H1 (cell line): ENCODE results near the gene HRH1. TPM values are rescaled to one million over a fixed set of nuclear protein-coding genes. Genes with fewer than 3 reads are reported as not detected.

Experiments
- CTCF ChIA-PET: fragments of 300-600 bp; sonication (Branson Sonifier 250); formaldehyde crosslinking; loops from one replicate; lab custom pipeline; 2021; ENCODE audit not compliant: partially characterized antibody; lab: Charles Lee
- POLR2A ChIA-PET: fragments of 300-600 bp; sonication (Branson Sonifier 250); formaldehyde crosslinking; loops from one replicate; lab custom pipeline; 2021; ENCODE audit warnings: inconsistent platforms; ENCODE audit not compliant: partially characterized antibody; lab: Charles Lee
- DNase-seq, 2 experiments: peaks; one replicate each; pipeline versions ENCODE4 v3.0.0 to v3.0.0-alpha.2; 2010 to 2022; ENCODE audit warnings: low spot score in 2 of 2, low read depth in 1 of 2, mixed read lengths in 1 of 2
- FAIRE-seq: peaks from 2 replicates; lab custom pipeline; 2011; peaks lifted over from hg19 to GRCh38; lab: Jason Lieb, UNC
- H2AFZ ChIP-seq: 2 replicates; pipeline ENCODE4 v1.8.1; 2012; ENCODE audit warnings: low read length, inconsistent platforms
- H2AK5ac ChIP-seq: 2 replicates; pipeline ENCODE4 v1.6.1; 2013; ENCODE audit warnings: low read depth, low read length
- H2BK120ac ChIP-seq: replicated peaks from 2 replicates; pipeline ENCODE3; 2013; ENCODE audit warnings: low read depth, low read length, inconsistent platforms
- H2BK12ac ChIP-seq: 2 replicates; pipeline ENCODE4 v1.6.1; 2013; ENCODE audit warnings: low read depth, low read length
- H2BK15ac ChIP-seq: 2 replicates; pipeline ENCODE4 v1.6.1; 2013; ENCODE audit warnings: low read length
- H2BK20ac ChIP-seq: 2 replicates; pipeline ENCODE4 v1.6.1; 2013; ENCODE audit warnings: low read length
- H2BK5ac ChIP-seq: 2 replicates; pipeline ENCODE4 v1.6.1; 2013; ENCODE audit warnings: low read depth, low read length
- H3K14ac ChIP-seq: 2 replicates; pipeline ENCODE4 v1.6.1; 2013; ENCODE audit warnings: inconsistent platforms; ENCODE audit not compliant: insufficient read length
- H3K18ac ChIP-seq: 2 replicates; pipeline ENCODE4 v1.6.1; 2013; ENCODE audit warnings: low read length; ENCODE audit errors: extremely low read depth
- H3K23ac ChIP-seq: 2 replicates; pipeline ENCODE4 v1.6.1; 2013; ENCODE audit warnings: inconsistent platforms; ENCODE audit not compliant: insufficient read length
- H3K23me2 ChIP-seq: 2 replicates; pipeline ENCODE4 v1.6.1; 2013; ENCODE audit warnings: low read depth, low read length
- H3K27ac ChIP-seq: 2 replicates; pipeline ENCODE4 v1.6.1; 2011; ENCODE audit warnings: low read depth, low read length, inconsistent platforms
- H3K27me3 ChIP-seq, 4 experiments: replicated peaks in 1 of 4; 1 replicate in 1 of 4; 2 replicates in 3 of 4; pipeline versions ENCODE4 v1.6.1 to v1.8.1; 2011 to 2013; ENCODE audit warnings: low read length in 3 of 4, mild to moderate bottlenecking in 3 of 4, inconsistent platforms in 2 of 4, mixed read lengths in 2 of 4, moderate library complexity in 1 of 4; ENCODE audit not compliant: control insufficient read depth in 3 of 4, insufficient read depth in 3 of 4; ENCODE audit errors: extremely low read depth in 1 of 4
- H3K36me3 ChIP-seq, 4 experiments: 2 replicates each; pipeline versions ENCODE4 v1.6.1 to v1.8.1; 2011 to 2013; ENCODE audit warnings: mild to moderate bottlenecking in 4 of 4, low read length in 3 of 4, moderate library complexity in 2 of 4, control low read depth in 1 of 4, inconsistent platforms in 1 of 4; ENCODE audit not compliant: insufficient read depth in 4 of 4, control insufficient read depth in 2 of 4
- H3K4ac ChIP-seq: replicated peaks from 2 replicates; pipeline ENCODE3; 2013; ENCODE audit warnings: low read length, low read depth, mixed read lengths, inconsistent platforms; ENCODE audit not compliant: insufficient read length
- H3K4me1 ChIP-seq, 4 experiments: replicated peaks in 1 of 4; 1 replicate in 1 of 4; 2 replicates in 3 of 4; pipeline versions ENCODE4 v1.6.1 to v1.8.1; 2011 to 2013; ENCODE audit warnings: low read length in 3 of 4, inconsistent platforms in 2 of 4, mixed read lengths in 1 of 4; ENCODE audit not compliant: insufficient read depth in 4 of 4, control insufficient read depth in 3 of 4
- H3K4me2 ChIP-seq, 2 experiments: 2 replicates each; pipeline versions ENCODE4 v1.6.1 to v1.8.1; 2011 to 2013; ENCODE audit warnings: low read depth in 2 of 2, low read length in 2 of 2, control low read depth in 1 of 2, inconsistent platforms in 1 of 2, mild to moderate bottlenecking in 1 of 2; ENCODE audit not compliant: insufficient read depth in 1 of 2
- H3K4me3 ChIP-seq, 4 experiments: fragments of 200-600, 300-600 bp in 1 of 4; sonication (generic), shearing (Covaris generic), sonication (Bioruptor Twin) in 1 of 4; 2 replicates each; pipeline versions ENCODE4 v1.5.1 to v1.8.1; 2011 to 2016; ENCODE audit warnings: low read length in 4 of 4, low read depth in 3 of 4, control low read depth in 2 of 4, inconsistent platforms in 2 of 4, mild to moderate bottlenecking in 2 of 4, mixed read lengths in 1 of 4, moderate library complexity in 1 of 4; ENCODE audit not compliant: insufficient read depth in 2 of 4; ENCODE audit errors: extremely low read depth in 1 of 4
- H3K56ac ChIP-seq: replicated peaks from 2 replicates; pipeline ENCODE3; 2013; ENCODE audit warnings: low read depth, mild to moderate bottlenecking, mixed read lengths, low read length, inconsistent platforms; ENCODE audit not compliant: insufficient read length
- H3K79me1 ChIP-seq: 2 replicates; pipeline ENCODE4 v1.6.1; 2013; ENCODE audit warnings: low read depth, low read length, control low read depth
- H3K79me2 ChIP-seq, 2 experiments: 2 replicates each; pipeline versions ENCODE4 v1.6.1 to v1.8.1; 2012 to 2013; ENCODE audit warnings: low read length in 2 of 2, mild to moderate bottlenecking in 2 of 2, inconsistent platforms in 1 of 2; ENCODE audit not compliant: insufficient read depth in 2 of 2, control insufficient read depth in 1 of 2
- H3K9ac ChIP-seq, 4 experiments: replicated peaks in 1 of 4; 1 replicate in 1 of 4; 2 replicates in 3 of 4; pipeline versions ENCODE4 v1.6.1 to v1.8.1; 2011 to 2013; ENCODE audit warnings: low read depth in 3 of 4, low read length in 3 of 4, control low read depth in 2 of 4, mild to moderate bottlenecking in 2 of 4, moderate library complexity in 2 of 4, inconsistent platforms in 1 of 4; ENCODE audit errors: extremely low read depth in 1 of 4
- H3K9me3 ChIP-seq, 2 experiments: 2 replicates each; pipeline versions ENCODE4 v1.6.1 to v1.8.1; 2012 to 2013; ENCODE audit warnings: mild to moderate bottlenecking in 2 of 2, moderate library complexity in 2 of 2, control low read depth in 1 of 2, inconsistent platforms in 1 of 2, low read depth in 1 of 2, low read length in 1 of 2, mixed read lengths in 1 of 2; ENCODE audit not compliant: insufficient read depth in 2 of 2
- H4K20me1 ChIP-seq, 2 experiments: replicated peaks in 1 of 2; 2 replicates each; pipeline versions ENCODE3 to v1.8.1; 2011 to 2013; ENCODE audit warnings: inconsistent platforms in 2 of 2, low read length in 2 of 2, mild to moderate bottlenecking in 1 of 2; ENCODE audit not compliant: insufficient read depth in 2 of 2, control insufficient read depth in 1 of 2
- H4K5ac ChIP-seq: 2 replicates; pipeline ENCODE4 v1.6.1; 2013; ENCODE audit warnings: low read length, low read depth, mixed read lengths, inconsistent platforms; ENCODE audit not compliant: insufficient read length
- H4K8ac ChIP-seq: 2 replicates; pipeline ENCODE4 v1.8.0; 2013; ENCODE audit warnings: mild to moderate bottlenecking, moderate library complexity, low read length, inconsistent platforms; ENCODE audit not compliant: insufficient read depth; ENCODE audit errors: extremely low read depth
- H4K91ac ChIP-seq: replicated peaks from 2 replicates; pipeline ENCODE3; 2013; ENCODE audit warnings: low read length, mixed read lengths, inconsistent platforms; ENCODE audit not compliant: insufficient read length
- KDM1A ChIP-seq: fragments of 200-600, 300-600 bp; sonication (generic); IDR thresholded peaks from 2 replicates; pipeline ENCODE4 v1.7.1; 2016; ENCODE audit warnings: mild to moderate bottlenecking, low read length, borderline replicate concordance
- NRF1 ChIP-seq: IDR thresholded peaks from 2 replicates; pipeline ENCODE4 v1.6.1; 2011; ENCODE audit warnings: mild to moderate bottlenecking, low read depth, low read length, improper control_type of control experiment
- PHF8 ChIP-seq: fragments of 200-600 bp; sonication (generic); conservative IDR thresholded peaks from 2 replicates; pipeline ENCODE4 v1.7.1; 2012; ENCODE audit warnings: low read depth, mild to moderate bottlenecking, inconsistent platforms, low read length, moderate library complexity
- RXRA ChIP-seq: IDR thresholded peaks from 2 replicates; pipeline ENCODE4 v1.6.1; 2011; ENCODE audit warnings: low read depth, mild to moderate bottlenecking, low read length, moderate library complexity; ENCODE audit not compliant: insufficient read depth
- SP2 ChIP-seq: IDR thresholded peaks from 2 replicates; pipeline ENCODE4 v1.6.1; 2012; ENCODE audit warnings: mild to moderate bottlenecking, low read length, inconsistent platforms
- SP4 ChIP-seq: IDR thresholded peaks from 2 replicates; pipeline ENCODE4 v1.6.1; 2012; ENCODE audit warnings: low read length, inconsistent platforms
- SRF ChIP-seq: IDR thresholded peaks from 2 replicates; pipeline ENCODE4 v1.6.1; 2011; ENCODE audit warnings: mild to moderate bottlenecking, low read depth, low read length, moderate library complexity
- TCF12 ChIP-seq: IDR thresholded peaks from 2 replicates; pipeline ENCODE4 v1.6.1; 2011; ENCODE audit warnings: low read depth, mild to moderate bottlenecking, low read length
- WGBS, 2 experiments: shearing (Covaris generic) in 1 of 2; methylation state at CpG; one replicate each; pipeline versions ENCODE4 v1.1.6 to v1.1.7; 2013 to 2015; ENCODE audit warnings: low lambda C conversion rate in 2 of 2, mixed read lengths in 2 of 2, inconsistent platforms in 1 of 2, low coverage in 1 of 2, missing lambda C conversion rate in 1 of 2; ENCODE audit not compliant: insufficient replicate concordance in 2 of 2, insufficient coverage in 1 of 2, insufficient read length in 1 of 2; ENCODE audit errors: extremely low coverage in 1 of 2, missing lambda C conversion rate in 1 of 2; 5-methylcytosine and 5-hydroxymethylcytosine counted together
- polyA plus RNA-seq, 7 experiments: library from polyadenylated mRNA; depleted of rRNA in 3 of 7; stranded (reverse) in 5 of 7; unstranded in 2 of 7; fragments of >200 nt in 5 of 7; fragments of 200-250 nt in 2 of 7; gene quantifications; 1 replicate in 5 of 7; 2 replicates in 1 of 7; 4 replicates in 1 of 7; pipeline versions ENCODE4 v1.2.1 to v1.2.3, GENCODE V29; 2011 to 2013; ENCODE audit warnings: missing spikeins in 2 of 7, mixed read lengths in 2 of 7
- total RNA-seq: library from RNA; stranded (reverse); fragmentation: NEBNext Ultra II Directional; extraction: Animal tissue kit (Norgen Biotek cat#: 25700); gene quantifications from 2 replicates; pipeline ENCODE4 v1.2.1, GENCODE V29; 2021

Gene HRH1
- total and polyA plus RNA-seq, 2 of the 8 experiments (the other 6 are each of a cell fraction or from before 2014, with no cell fraction given), result 0.11 TPM; not detected in 1

- H3K79me2 ChIP-seq, result no peaks in the 10 kb centered on the region
- H3K4me3 ChIP-seq, result no peak overlapping the region
- no peak overlapping the region for H2BK5ac ChIP-seq
- H3K4me1 ChIP-seq, result no peaks in the 10 kb centered on the region; a peak in 1 of 7 replicates
- no peak overlapping the region for H3K4me2 ChIP-seq
- H3K9me3 ChIP-seq, result no peaks in the 10 kb centered on the region
- no peak overlapping the region for H4K5ac ChIP-seq
- H3K18ac ChIP-seq, result no peak overlapping the region
- ChIA-PET POLR2A (interaction anchor here (0.7 kb wide), 1 partner anchor 19 kb away, joined by 3 read pairs; no protein-coding TSS in a partner anchor), CTCF (interaction anchor here (0.6 to 1.2 kb wide), 3 partner anchors 16 to 78 kb away, joined by 3 read pairs; partner anchors contain the start of gene HRH1)
- no peak for FAIRE-seq
- H2AFZ ChIP-seq, result no peak overlapping the region
- H3K23ac ChIP-seq, result no peak overlapping the region
- no peaks in the 10 kb centered on the region for H4K20me1 ChIP-seq
- no peak overlapping the region for H2BK120ac ChIP-seq
- H3K27ac ChIP-seq, result no peak overlapping the region
- no peaks in the 10 kb centered on the region for H3K79me1 ChIP-seq
- no peak overlapping the region for H2BK12ac ChIP-seq
- H4K8ac ChIP-seq, result no peak overlapping the region
- no peaks in the 10 kb centered on the region for H3K36me3 ChIP-seq
- no peak overlapping the region for H4K91ac ChIP-seq
- DNase-seq, result no peak
- no peak overlapping the region for H2AK5ac ChIP-seq
- H3K56ac ChIP-seq, result no peak overlapping the region
- H3K9ac ChIP-seq, result no peak overlapping the region
- H3K4ac ChIP-seq, result no peak overlapping the region
- no peak overlapping the region for H2BK20ac ChIP-seq
- no peak overlapping the region for H2BK15ac ChIP-seq
- 93% methylated on average over 2 of the region's 2 CpGs; no CpG with 5 or more reads in 1 of the 2 experiments for WGBS, 2 experiments
- no peaks in the 10 kb centered on the region for H3K23me2 ChIP-seq
- no peaks in the 10 kb centered on the region for H3K27me3 ChIP-seq
- no peak overlapping the region for H3K14ac ChIP-seq
- no peak for TF ChIP-seq SRF
- TF ChIP-seq TCF12, result no peak
- no peak for TF ChIP-seq SP2
- no peak for TF ChIP-seq KDM1A
- TF ChIP-seq PHF8, result no peak
- TF ChIP-seq SP4, result no peak
- no peak for TF ChIP-seq NRF1
- no peak for TF ChIP-seq RXRA
Measured at GRCh38 chr3:11138371-11138770, 15.9 kb upstream of the HRH1 start.
